ENCODE measurements around the gene LIFR.

The LIFR gene

GRCh38 chr5:38469707-38470267 is 86.7 kb downstream of the LIFR start:
- H3K4me1 ChIP-seq (ENCODE audit: insufficient read depth, low read length) = no peaks in the 10 kb centered on the region; the same call in 1 of the 2 replicates
- no peak overlapping the region for H3K9ac ChIP-seq (ENCODE audit: low read depth, low read length)
- no peaks in the 10 kb centered on the region for H3K27me3 ChIP-seq (ENCODE audit: insufficient read depth, low read length)
- H3K9me3 ChIP-seq (ENCODE audit: insufficient read depth, low read depth, low read length) = no peaks in the 10 kb centered on the region
- H3K27ac ChIP-seq (ENCODE audit: low read length) = no peak overlapping the region
- no peak overlapping the region for H3K4me3 ChIP-seq (ENCODE audit: low read length)
- H3K36me3 ChIP-seq (ENCODE audit: insufficient read depth, low read depth, low read length) = no peaks in the 10 kb centered on the region

- Histone ChIP-seq H3K27ac (ENCODE audit: low read length) (no peak overlapping the region), H3K27me3 (ENCODE audit: insufficient read depth, low read length) (no peaks in the 10 kb centered on the region), H3K9me3 (ENCODE audit: insufficient read depth, low read depth, low read length) (no peaks in the 10 kb centered on the region), H3K9ac (ENCODE audit: low read depth, low read length) (no peak overlapping the region), H3K4me3 (ENCODE audit: low read length) (no peak overlapping the region), H3K36me3 (ENCODE audit: insufficient read depth, low read depth, low read length) (no peaks in the 10 kb centered on the region), H3K4me1 (ENCODE audit: insufficient read depth, low read length) (no peaks in the 10 kb centered on the region; the same call in 1 of the 2 replicates)
These were observed 87.3 kb downstream of the LIFR start for GRCh38 chr5:38468978-38469706.

- no peaks in the 10 kb centered on the region for H3K9me3 ChIP-seq (ENCODE audit: insufficient read depth, low read depth, low read length)
- no peaks in the 10 kb centered on the region; the same call in 1 of the 2 replicates for H3K4me1 ChIP-seq (ENCODE audit: insufficient read depth, low read length)
- no peak overlapping the region for H3K9ac ChIP-seq (ENCODE audit: low read depth, low read length)
- H3K36me3 ChIP-seq (ENCODE audit: insufficient read depth, low read depth, low read length) = no peaks in the 10 kb centered on the region
- H3K4me3 ChIP-seq (ENCODE audit: low read length) = no peak overlapping the region
- H3K27me3 ChIP-seq (ENCODE audit: insufficient read depth, low read length) = no peaks in the 10 kb centered on the region
- no peak overlapping the region for H3K27ac ChIP-seq (ENCODE audit: low read length)
These were observed 88.2 kb downstream of the LIFR start for GRCh38 chr5:38468202-38468673.

- no peaks in the 10 kb centered on the region for H3K27me3 ChIP-seq (ENCODE audit: insufficient read depth, low read length)
- H3K4me3 ChIP-seq (ENCODE audit: low read length) = no peak overlapping the region
- no peaks in the 10 kb centered on the region for H3K9me3 ChIP-seq (ENCODE audit: insufficient read depth, low read depth, low read length)
- no peak overlapping the region for H3K27ac ChIP-seq (ENCODE audit: low read length)
- no peaks in the 10 kb centered on the region; the same call in 1 of the 2 replicates for H3K4me1 ChIP-seq (ENCODE audit: insufficient read depth, low read length)
- H3K36me3 ChIP-seq (ENCODE audit: insufficient read depth, low read depth, low read length) = no peaks in the 10 kb centered on the region
- 0 out of 2 replicates have a peak overlapping the region, but pooled peaks have one; percentile 21 for H3K9ac ChIP-seq (ENCODE audit: low read depth, low read length)
These were observed 88.9 kb downstream of the LIFR start for GRCh38 chr5:38467353-38468040.

- no peaks in the 10 kb centered on the region for H3K27me3 ChIP-seq (ENCODE audit: insufficient read depth, low read length)
- H3K27ac ChIP-seq (ENCODE audit: low read length) = no peak overlapping the region
- no peaks in the 10 kb centered on the region for H3K9me3 ChIP-seq (ENCODE audit: insufficient read depth, low read depth, low read length)
- no peaks in the 10 kb centered on the region for H3K36me3 ChIP-seq (ENCODE audit: insufficient read depth, low read depth, low read length)
- no peak overlapping the region for H3K9ac ChIP-seq (ENCODE audit: low read depth, low read length)
- H3K4me3 ChIP-seq (ENCODE audit: low read length) = no peak overlapping the region
- H3K4me1 ChIP-seq (ENCODE audit: insufficient read depth, low read length) = no peaks in the 10 kb centered on the region; the same call in 1 of the 2 replicates
These were observed 89.8 kb downstream of the LIFR start for GRCh38 chr5:38466424-38467189.

- no peaks in the 10 kb centered on the region for H3K36me3 ChIP-seq (ENCODE audit: insufficient read depth, low read depth, low read length)
- H3K4me1 ChIP-seq (ENCODE audit: insufficient read depth, low read length) = no peaks in the 10 kb centered on the region; the same call in 1 of the 2 replicates
- no peaks in the 10 kb centered on the region for H3K27me3 ChIP-seq (ENCODE audit: insufficient read depth, low read length)
- no peak overlapping the region for H3K4me3 ChIP-seq (ENCODE audit: low read length)
- H3K9ac ChIP-seq (ENCODE audit: low read depth, low read length) = no peak overlapping the region
- no peaks in the 10 kb centered on the region for H3K9me3 ChIP-seq (ENCODE audit: insufficient read depth, low read depth, low read length)
- no peak overlapping the region for H3K27ac ChIP-seq (ENCODE audit: low read length)
These were observed 90.6 kb downstream of the LIFR start for GRCh38 chr5:38465702-38466423.

GRCh38 chr5:38465061-38465460 is 91.4 kb downstream of the LIFR start:
- no peaks in the 10 kb centered on the region for H3K36me3 ChIP-seq (ENCODE audit: insufficient read depth, low read depth, low read length)
- no peak overlapping the region for H3K4me3 ChIP-seq (ENCODE audit: low read length)
- H3K27me3 ChIP-seq (ENCODE audit: insufficient read depth, low read length) = no peaks in the 10 kb centered on the region
- H3K9ac ChIP-seq (ENCODE audit: low read depth, low read length) = no peak overlapping the region
- H3K4me1 ChIP-seq (ENCODE audit: insufficient read depth, low read length) = no peaks in the 10 kb centered on the region; the same call in 1 of the 2 replicates
- H3K9me3 ChIP-seq (ENCODE audit: insufficient read depth, low read depth, low read length) = no peaks in the 10 kb centered on the region
- H3K27ac ChIP-seq (ENCODE audit: low read length) = no peak overlapping the region

- Histone ChIP-seq H3K4me3 (ENCODE audit: low read length) (no peak overlapping the region), H3K27me3 (ENCODE audit: insufficient read depth, low read length) (no peaks in the 10 kb centered on the region), H3K27ac (ENCODE audit: low read length) (no peak overlapping the region), H3K36me3 (ENCODE audit: insufficient read depth, low read depth, low read length) (no peaks in the 10 kb centered on the region), H3K4me1 (ENCODE audit: insufficient read depth, low read length) (no peaks in the 10 kb centered on the region; the same call in 1 of the 2 replicates), H3K9ac (ENCODE audit: low read depth, low read length) (no peak overlapping the region), H3K9me3 (ENCODE audit: insufficient read depth, low read depth, low read length) (no peaks in the 10 kb centered on the region)
These were observed 92.6 kb downstream of the LIFR start for GRCh38 chr5:38463634-38464521.

- no peak overlapping the region for H3K27ac ChIP-seq (ENCODE audit: low read length)
- H3K4me1 ChIP-seq (ENCODE audit: insufficient read depth, low read length) = no peaks in the 10 kb centered on the region; the same call in 1 of the 2 replicates
- no peaks in the 10 kb centered on the region for H3K27me3 ChIP-seq (ENCODE audit: insufficient read depth, low read length)
- no peak overlapping the region for H3K4me3 ChIP-seq (ENCODE audit: low read length)
- H3K9ac ChIP-seq (ENCODE audit: low read depth, low read length) = no peak overlapping the region
- H3K36me3 ChIP-seq (ENCODE audit: insufficient read depth, low read depth, low read length) = no peaks in the 10 kb centered on the region
- no peaks in the 10 kb centered on the region for H3K9me3 ChIP-seq (ENCODE audit: insufficient read depth, low read depth, low read length)
These were observed 93.3 kb downstream of the LIFR start for GRCh38 chr5:38462976-38463633.

GRCh38 chr5:38458174-38458573 is 98.3 kb downstream of the LIFR start:
- no peaks in the 10 kb centered on the region for H3K4me1 ChIP-seq (ENCODE audit: insufficient read depth, low read length)
- no peaks in the 10 kb centered on the region for H3K27me3 ChIP-seq (ENCODE audit: insufficient read depth, low read length)
- no peaks in the 10 kb centered on the region for H3K36me3 ChIP-seq (ENCODE audit: insufficient read depth, low read depth, low read length)
- no peaks in the 10 kb centered on the region for H3K9me3 ChIP-seq (ENCODE audit: insufficient read depth, low read depth, low read length)
- no peak overlapping the region for H3K9ac ChIP-seq (ENCODE audit: low read depth, low read length)
- no peak overlapping the region for H3K4me3 ChIP-seq (ENCODE audit: low read length)
- H3K27ac ChIP-seq (ENCODE audit: low read length) = no peak overlapping the region
